NCI-H128 (cell line): ENCODE data around the gene ARPC3.
"Not testable (repeated sequence)": the region's sequence is repeated elsewhere in the genome, so short reads cannot be mapped to it uniquely, and the experiment has no call there.

Source experiments
- DNase-seq: peaks from one replicate; lab custom pipeline; 2025; ENCODE audit not compliant: unreplicated experiment; lab: John Stamatoyannopoulos, UW

The ARPC3 gene

DNA sequence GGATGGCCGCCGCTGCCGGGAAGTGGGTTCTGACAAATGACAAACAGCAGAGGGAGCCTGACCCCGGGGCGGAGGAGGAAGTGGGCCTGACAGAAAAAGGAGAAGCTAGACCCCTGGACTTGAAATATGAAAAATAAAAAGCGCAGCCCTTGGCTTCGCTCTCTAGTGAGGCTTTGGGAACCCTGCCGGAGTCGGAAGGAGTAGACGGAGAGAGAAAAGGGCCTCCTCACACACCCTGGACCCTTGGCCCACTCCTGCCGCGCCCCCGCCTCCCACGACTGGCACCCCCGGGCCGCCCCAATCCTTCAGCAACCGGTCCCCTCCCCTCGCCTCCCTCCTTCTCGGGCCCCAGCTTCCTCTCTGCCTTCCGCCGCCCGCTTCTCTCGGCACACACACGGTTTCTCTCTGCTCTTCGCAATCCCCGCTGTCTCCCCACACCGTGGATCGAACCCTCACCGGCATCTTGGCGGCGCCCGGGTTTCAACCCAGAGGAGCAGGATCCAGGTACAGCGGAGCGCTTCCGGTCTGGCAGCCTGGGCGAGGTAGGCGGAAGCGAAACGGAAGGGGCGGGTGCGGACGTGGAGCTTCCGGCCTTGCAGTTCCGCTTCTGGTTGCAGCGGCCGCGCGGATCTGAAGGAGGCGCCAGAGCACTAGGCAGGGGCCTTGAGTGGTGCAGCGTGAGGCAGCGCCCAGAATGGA lies at the start of gene ARPC3:
Gene ARPC3, minus strand, starts transcription at position 539 of the 699 bp plus-strand sequence. Its CDS starts 77 bp downstream, at position 462.
- DNase-seq, result peak; percentile 89

DNA sequence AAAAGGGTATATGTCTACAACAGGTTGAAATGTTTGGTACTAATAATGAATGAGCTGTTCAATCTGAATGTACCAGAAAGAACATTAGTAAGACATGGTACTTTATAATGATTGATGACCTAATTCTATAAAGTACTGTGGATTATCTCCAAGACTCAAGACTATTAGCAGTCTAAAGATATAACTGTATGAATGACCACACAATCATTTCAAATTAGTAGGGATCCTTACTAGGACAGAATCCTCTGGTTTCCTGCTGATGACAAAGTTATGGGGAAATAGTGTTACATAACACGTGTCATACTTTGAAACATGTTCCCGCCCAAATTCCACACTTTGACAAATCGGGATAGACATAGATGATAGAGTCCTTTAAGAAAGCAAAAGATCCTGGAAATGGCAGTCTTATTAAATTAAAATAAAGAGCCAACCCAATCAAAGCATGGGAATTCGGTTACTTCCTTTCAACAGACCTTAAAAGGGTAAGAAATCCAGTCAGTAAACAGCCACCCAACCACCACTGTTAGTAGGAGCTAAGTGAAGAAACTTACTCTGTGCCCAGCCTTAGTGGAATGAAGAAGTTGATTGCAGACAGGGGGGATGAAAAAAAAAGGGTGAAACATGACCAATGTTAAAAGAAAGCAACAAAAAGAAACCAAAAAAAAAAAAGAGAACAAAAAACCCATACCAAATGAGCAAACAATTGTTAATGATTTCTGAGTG lies 49.0 kb upstream of the ARPC3 start:
- DNase-seq, result no peak

- DNase-seq, result no peak
Observed at GRCh38 chr12:110475426-110475825, 25.3 kb upstream of the ARPC3 start.

- peak; percentile 98 for DNase-seq
Observed at GRCh38 chr12:110468214-110469048, 18.3 kb upstream of the ARPC3 start, which contains the start of the genes FAM216A and GPN3. Gene FAM216A (plus strand): TSS chr12:110468845. CDS start chr12:110468876, 31 bp downstream. Gene GPN3 (minus strand): TSS chr12:110468257. CDS start chr12:110468203, 54 bp downstream.

DNA sequence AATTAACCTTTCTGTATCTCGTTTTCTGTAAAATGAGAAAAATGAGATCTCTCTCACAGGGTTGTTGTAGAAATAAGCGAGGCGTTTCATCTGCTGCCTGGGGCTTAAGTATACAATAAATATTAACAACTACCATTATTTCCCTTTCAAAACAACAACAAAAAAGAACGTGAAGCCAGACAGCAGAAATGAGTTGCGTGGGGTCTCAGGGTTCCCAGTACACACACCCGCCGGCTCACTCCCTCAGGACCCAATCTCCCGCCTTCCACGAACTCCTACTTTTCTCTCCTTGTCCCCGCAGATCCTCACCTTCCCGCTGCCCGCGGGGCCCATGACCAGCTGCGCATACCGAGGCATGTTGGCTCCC lies 17.7 kb upstream of the ARPC3 start:
- DNase-seq, result no peak

- no peak for DNase-seq
Observed at GRCh38 chr12:110466791-110467190, 16.7 kb upstream of the ARPC3 start.

- not testable (repeated sequence) for DNase-seq
Observed at GRCh38 chr12:110465765-110466164, 15.6 kb upstream of the ARPC3 start.

- DNase-seq, result no peak
Observed at GRCh38 chr12:110465024-110465423, 14.9 kb upstream of the ARPC3 start.

- not testable (repeated sequence) for DNase-seq
Observed at GRCh38 chr12:110461189-110461588, 11.1 kb upstream of the ARPC3 start.

DNA sequence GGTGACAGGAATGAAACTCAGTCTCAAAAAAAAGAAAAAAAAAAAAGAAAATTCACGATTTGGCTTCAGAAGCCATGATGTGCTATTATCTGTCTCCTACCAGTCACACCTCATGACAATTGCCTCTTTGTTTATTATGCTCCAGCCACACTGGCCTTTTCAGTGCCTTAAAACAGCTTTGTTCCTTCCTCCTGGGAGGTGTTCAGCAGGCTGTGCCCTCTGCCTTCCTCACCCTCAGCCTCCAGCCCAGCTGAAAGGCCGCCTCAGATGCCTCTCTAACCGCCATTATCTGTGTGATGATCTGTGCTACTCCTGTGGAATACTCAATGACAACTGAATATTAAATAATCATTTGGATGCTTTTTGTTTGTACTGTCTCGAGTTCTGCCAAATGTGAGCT lies 8.6 kb upstream of the ARPC3 start:
- no peak for DNase-seq

GRCh38 chr12:110453569-110454296 lies 3.6 kb upstream of the ARPC3 start:
- no peak for DNase-seq

- DNase-seq, result no peak
Observed at GRCh38 chr12:110451263-110451662, 1.1 kb upstream of the ARPC3 start.

- no peak for DNase-seq
Observed at GRCh38 chr12:110444455-110444854, 5.7 kb downstream of the ARPC3 start.

DNA sequence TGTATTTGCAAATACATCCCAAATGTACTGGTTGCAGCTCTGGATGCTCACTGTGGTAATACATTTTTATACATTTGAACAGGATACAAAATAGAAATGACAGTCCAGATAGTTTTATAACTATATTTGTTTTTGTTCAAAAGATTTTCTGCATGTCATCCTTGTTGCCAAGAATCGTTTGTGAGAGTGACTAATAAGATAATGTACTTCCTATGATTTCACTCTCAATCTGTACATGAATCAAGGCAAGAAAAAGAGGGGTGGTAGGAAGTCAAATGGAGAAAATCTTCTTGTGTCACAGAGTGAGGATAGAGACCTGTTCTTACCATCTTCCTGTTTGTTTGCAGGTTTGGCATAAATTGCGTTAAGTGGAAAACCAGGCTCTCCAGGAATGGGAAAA lies 13.9 kb downstream of the ARPC3 start:
- no peak for DNase-seq

- no peak for DNase-seq
Observed at GRCh38 chr12:110431957-110432587, 18.1 kb downstream of the ARPC3 start.

GRCh38 chr12:110429676-110430075 lies 20.5 kb downstream of the ARPC3 start:
- DNase-seq, result not testable (repeated sequence)

- DNase-seq, result no peak
Observed at GRCh38 chr12:110426406-110426805, 23.7 kb downstream of the ARPC3 start.

DNA sequence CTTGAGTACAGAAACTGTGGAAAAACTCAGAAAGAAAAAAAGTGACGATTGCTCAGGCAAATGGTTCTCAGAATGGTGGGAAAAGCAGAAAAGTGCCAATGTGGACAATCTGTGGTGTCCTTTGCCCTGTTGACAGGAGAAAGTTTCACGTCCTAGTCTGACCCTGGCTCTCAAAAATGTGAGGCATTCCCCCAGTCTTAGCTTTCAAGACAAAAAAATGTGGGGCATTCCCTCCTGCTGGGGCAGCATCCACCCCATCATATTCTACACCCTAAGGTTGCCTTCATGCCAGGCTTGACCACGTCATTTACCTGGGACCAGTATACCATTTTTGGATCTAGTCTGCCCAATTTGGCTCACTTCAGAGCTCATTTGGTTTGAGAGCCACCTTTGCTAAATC lies 25.9 kb downstream of the ARPC3 start:
- DNase-seq, result no peak

GRCh38 chr12:110421701-110422100 lies 28.4 kb downstream of the ARPC3 start:
- no peak for DNase-seq

- DNase-seq, result no peak
Observed at GRCh38 chr12:110421159-110421661, 28.9 kb downstream of the ARPC3 start.
